ENCODE results near the gene CPNE7.
A peak's percentile ranks its signal among the peaks of the same experiment; 100 is the strongest.

The CPNE7 gene

GRCh38 chr16:89606006-89606405, 30.4 kb downstream of the CPNE7 start:
- no peak for DNase-seq

- no peak for DNase-seq
These were observed 31.9 kb downstream of the CPNE7 start for GRCh38 chr16:89607453-89607852.

- DNase-seq: no peak
These were observed 32.6 kb downstream of the CPNE7 start for GRCh38 chr16:89607937-89608740.

- DNase-seq: no peak
These were observed 34.5 kb downstream of the CPNE7 start for GRCh38 chr16:89610108-89610453.

- no peak for DNase-seq
These were observed 37.0 kb downstream of the CPNE7 start for GRCh38 chr16:89612415-89613166.

GRCh38 chr16:89613231-89613953, 37.8 kb downstream of the CPNE7 start, which contains the start of gene DPEP1:
DPEP1 (plus strand) TSS chr16:89613642; CDS start chr16:89630411, 16,769 bp downstream.
- peak; percentile 12 for DNase-seq

- no peak for DNase-seq
These were observed 38.4 kb downstream of the CPNE7 start for GRCh38 chr16:89613954-89614459.

- DNase-seq: no peak
These were observed 39.6 kb downstream of the CPNE7 start for GRCh38 chr16:89615176-89615575.

GRCh38 chr16:89615596-89616090, 40.1 kb downstream of the CPNE7 start:
- DNase-seq: peak; percentile 49

GRCh38 chr16:89616623-89617022, 41.1 kb downstream of the CPNE7 start:
- no peak for DNase-seq

- DNase-seq: no peak
These were observed 41.5 kb downstream of the CPNE7 start for GRCh38 chr16:89617036-89617435.

GRCh38 chr16:89618109-89618998, 42.8 kb downstream of the CPNE7 start:
- no peak for DNase-seq

GRCh38 chr16:89619840-89620239, 44.3 kb downstream of the CPNE7 start:
- DNase-seq: no peak

- no peak for DNase-seq
These were observed 44.9 kb downstream of the CPNE7 start for GRCh38 chr16:89620406-89620841.

GRCh38 chr16:89621136-89621697, 45.7 kb downstream of the CPNE7 start:
- no peak for DNase-seq

- DNase-seq: no peak
These were observed 46.3 kb downstream of the CPNE7 start for GRCh38 chr16:89621698-89622409.

- DNase-seq: no peak
These were observed 48.1 kb downstream of the CPNE7 start for GRCh38 chr16:89623511-89624261.

GRCh38 chr16:89624777-89625761, 49.5 kb downstream of the CPNE7 start:
- no peak for DNase-seq
